Kasumi-1 (cell line): ENCODE results near the gene LAPTM5.

ENCODE experiments used
- DNase-seq, 2 experiments: peaks; one replicate each; lab custom pipeline; 2025; lab: John Stamatoyannopoulos, UW

The LAPTM5 gene

DNA sequence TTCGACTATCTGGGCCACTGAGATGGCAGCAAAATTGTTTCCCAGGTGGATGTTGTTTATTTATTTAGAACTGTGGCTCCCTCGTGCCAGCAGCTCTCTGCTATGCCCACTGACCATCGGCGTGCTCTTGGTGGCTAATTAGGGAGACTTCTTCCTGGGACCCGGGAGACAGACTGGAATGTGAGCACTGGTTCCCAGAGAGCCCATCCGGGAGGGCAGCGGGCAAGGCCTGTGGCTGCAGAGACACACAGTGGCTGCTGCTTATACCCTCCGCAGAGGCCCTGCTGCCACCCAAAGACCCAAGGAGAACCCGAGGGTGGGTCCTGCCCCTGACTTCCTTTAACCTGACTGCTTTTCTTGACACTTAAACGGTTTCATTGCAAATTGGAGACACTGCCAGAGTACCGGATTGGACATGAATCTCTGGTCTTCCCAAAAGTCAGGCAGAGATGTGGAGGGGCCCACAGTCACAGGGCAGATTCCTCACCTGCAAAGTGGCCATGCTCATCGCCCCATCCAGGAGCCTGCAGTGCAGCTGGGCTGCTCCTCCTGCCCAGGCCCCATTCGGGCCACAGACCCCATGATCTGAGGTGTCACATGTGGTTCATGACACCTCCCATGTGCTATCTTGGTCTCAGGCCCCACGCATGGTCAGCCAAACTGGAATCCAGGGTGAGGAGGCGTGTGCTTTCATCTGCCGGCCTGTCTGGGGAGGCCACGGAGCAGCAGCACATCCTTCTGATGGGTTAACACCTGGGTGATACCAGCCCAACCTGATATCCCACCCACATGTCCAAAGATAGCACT is 28.5 kb downstream of the LAPTM5 start:
- DNase-seq, result no peak

DNA sequence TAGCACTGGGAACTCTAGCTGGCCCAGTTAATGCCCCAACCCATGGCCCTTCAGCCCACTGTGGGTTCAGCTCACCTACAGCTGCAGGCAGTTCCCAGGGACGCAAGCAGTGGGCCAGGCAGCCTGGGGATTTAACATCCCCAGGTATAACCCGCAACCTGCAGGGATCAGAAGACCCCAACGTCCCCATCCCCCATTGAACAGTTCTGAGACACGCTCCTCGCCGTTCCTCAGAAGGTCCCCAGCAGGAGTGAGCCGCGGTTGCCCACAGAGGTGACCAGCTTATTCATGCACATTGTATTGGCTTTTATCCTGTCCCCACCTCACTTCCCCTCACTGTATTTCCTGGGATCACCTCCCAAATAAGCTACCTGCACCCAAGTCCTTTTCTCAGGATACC is 29.2 kb downstream of the LAPTM5 start:
- DNase-seq, result no peak

DNA sequence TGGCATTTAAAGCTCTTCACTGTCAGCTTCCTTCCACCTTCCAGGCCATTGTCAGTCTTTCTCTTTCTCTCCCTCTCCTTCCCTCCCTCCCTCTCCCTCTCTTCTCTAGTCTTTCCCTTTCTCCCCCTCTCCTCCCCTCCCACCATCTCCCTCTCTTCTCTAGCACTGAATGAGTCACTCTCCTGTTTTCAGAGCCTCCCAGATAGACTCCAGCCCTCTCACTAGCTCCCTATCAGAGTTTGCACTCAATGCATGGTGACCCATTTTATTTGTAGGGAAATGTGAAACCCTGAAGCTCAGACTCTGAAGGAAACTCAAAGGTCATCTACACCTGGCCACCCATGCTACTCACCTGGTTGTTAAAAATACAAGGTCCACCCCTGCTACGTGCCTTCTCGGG is 29.8 kb downstream of the LAPTM5 start:
- no peak for DNase-seq

DNA sequence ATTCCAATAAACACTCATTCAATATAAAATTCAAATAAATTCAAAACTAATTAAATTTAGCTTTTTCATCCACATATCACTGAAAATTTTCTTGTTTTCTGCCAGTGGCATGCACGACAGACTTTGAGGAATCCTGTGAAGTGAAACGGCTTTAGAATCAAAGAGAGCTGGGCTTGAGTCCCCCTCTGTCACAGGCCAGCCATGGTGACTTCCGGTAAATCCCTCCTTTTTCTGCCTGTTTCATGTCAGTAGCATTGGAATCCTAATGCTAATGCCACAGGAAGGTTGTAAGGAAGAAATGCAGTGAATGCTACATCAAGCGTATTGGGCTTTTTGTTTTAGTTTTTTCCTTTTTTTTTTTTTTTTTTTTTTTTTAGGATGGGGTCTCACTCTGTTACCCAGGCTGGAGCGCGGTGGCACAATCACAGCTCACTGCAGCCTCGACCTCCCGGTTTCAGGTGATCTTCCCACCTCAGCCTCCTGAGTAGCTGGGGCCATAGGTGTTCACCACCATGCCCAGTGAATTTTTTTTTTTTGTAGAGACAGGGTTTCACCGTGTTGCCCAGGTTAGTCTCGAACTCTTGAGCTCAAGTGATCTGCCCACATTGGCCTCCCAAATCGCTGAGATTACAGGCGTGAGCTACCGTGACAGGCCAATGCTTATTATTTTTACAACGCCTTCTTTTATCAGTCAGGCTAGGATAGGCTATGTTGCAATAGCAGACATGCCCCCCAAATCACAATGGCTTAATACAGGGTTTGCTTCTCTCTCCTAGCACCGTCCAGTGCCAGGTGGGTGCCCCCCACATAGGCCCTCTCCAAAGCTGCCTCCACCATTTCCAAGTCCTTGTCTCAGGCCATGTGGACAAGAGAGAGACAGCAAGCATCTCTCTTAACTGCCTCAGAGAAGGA is 30.5 kb downstream of the LAPTM5 start:
- no peak for DNase-seq

DNA sequence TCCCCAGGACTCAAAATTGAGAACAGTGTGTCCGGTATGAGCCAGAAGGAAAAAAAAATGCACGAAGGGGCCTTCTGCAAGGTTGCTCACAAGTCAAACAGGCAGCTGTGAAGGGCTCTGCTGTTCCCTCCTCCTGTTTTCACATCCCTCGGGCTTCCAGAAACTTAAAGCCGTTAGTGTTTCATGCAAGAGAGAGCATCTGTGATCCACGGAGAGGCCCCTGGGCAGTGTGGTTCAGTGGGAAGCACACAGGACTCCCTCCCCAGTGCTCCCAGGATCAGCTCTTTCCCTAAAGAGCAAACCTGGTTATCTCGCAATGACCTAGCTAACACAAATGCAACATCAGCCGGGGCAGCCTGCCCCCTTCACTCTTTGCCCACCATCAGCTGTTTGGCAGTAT is 31.3 kb downstream of the LAPTM5 start:
- DNase-seq, result no peak

DNA sequence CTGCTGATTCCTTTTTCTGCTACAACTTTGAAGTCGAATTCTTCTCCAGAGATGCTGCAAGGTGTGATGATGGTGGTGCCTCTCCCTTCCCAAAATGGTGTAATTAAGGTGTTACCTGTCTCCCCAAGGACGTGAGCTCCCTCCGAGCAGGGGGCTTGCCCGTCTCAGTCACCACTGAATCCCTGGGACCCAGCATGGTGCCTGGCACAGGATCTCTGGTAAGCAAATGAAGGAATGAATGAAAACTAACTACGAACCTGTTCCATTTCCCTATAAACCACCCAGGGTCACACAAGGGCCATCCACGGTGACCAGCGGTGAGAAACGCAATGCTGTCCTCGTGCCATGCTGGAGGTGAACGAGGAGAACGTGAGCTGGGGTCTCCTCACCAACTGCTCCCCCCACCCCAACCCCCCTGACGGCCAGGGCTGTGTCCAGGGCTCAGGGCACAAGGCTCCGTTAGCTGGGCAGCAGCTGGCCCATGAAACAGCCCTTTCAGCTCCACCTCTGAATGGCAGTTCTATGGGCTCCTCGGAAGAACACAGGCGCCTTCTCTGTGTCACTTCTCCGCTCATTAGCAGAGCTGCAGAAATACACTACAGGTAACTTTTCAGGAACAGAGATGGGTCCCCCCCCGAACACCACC is 32.0 kb downstream of the LAPTM5 start:
- no peak for DNase-seq

DNA sequence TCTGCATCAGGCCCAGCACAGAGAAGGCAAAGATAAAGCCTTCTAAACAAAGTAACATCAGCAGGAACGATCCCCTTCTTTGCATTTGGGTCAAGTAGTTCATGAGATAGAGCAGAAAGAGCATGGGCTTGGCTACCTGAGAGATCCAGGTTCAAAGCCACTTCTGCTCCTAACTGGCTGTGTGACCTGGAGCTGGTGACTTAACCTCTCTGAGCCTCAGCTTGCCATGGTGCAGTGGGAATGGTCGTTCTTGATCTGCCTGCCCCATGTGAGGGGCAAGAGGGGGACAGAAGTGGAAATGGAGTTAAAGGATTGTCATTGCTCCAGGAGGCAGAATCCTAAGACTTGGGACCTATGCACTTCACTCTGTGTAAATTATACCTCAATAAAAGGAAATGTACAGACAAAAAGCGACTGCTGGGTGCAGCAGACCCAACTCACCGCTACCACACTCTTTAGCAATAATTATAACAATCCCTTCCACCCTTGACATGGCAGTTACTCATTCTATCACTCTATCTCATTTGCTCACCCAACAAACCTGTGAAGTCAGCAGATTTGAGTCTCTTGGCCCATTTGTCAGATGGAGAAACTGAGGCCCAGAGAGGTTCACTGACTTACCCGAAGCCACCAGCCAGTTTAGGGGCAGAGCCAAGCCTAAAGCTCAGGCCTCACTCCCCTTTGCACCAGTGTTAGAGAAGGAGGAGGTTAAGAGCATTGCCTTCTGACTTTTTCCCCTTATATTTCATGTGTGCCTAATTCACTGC is 32.7 kb downstream of the LAPTM5 start:
- no peak for DNase-seq

DNA sequence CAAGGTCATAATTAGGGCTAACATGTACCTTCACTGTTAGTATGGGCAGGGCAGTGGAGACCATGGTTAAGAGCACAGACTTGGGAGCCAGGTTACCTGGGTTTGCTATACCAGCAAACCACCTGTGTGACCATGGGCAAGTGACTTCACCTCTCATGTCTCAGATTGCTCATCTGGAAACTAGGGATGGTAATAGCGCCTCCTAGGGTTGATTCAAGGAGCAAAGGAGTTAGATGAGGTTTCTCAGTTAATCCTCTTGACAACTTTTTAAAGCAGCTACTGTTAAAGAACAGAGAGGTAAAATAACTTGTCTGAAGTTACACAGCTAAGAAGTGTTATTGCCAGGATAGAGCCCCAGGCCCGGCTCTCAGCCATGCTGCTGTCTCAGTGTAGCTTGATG is 33.4 kb downstream of the LAPTM5 start:
- DNase-seq, result peak in 1 of 2 experiments; percentile 13

DNA sequence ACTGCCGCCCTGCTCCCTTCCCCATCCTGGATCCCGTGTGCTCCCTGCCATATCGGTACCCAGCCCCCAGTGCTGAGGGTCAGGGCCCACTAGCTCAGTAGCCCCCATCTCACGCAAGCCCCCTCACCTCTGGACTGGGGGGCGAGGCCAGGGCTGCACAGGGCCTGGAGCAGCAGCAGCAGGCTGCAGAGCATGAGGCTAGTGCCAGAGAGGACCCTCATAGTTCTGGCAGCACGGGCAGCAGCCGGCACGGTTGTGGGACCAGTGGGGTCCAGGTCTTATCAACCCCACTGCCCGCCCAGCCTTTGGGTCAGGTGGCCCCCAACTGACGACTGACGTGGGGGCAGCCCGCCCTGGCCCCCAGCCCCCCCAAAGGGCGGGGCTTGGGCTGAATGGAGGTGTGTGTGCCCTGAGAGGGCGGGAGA is 34.2 kb downstream of the LAPTM5 start, which contains the start of gene MATN1:
Gene MATN1, minus strand, starts transcription at position 255 of the 425 bp plus-strand sequence. Its CDS starts 34 bp downstream, at position 221.
- no peak for DNase-seq

DNA sequence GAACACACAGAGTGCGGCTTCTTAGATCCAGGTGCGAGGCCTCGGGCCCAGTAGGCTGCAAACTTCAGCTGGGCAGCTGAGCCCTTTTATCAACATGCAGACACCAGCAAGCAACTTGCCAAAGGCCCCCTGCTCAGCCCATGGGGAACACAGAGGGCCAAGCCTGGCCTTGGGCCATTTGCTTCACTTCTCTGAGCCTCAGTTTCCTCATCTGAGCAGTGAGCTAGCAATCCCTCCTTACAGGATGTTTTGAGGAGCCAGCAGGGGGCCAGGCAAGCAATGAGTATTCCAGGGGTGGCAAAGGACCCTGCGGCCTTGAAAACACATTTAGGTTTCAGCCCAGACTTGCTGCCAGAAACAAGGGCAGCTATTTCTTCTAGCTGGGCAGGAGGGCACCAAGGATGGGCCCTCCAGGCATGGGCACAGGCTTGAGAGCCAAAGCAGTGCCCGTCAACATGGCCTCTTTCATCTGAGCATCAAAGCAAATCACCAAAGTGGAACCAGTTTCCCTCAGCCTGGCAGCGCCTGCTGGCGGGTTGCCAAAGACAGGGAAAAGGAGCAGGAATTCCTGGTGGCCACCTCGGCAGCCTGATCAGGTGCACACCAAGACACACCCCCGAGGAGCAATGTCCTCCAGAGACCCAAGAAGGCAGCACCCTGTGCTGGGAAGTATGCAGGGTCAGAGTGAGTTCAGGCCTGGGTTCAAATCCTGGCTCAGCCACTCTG is 35.6 kb downstream of the LAPTM5 start:
- no peak for DNase-seq

DNA sequence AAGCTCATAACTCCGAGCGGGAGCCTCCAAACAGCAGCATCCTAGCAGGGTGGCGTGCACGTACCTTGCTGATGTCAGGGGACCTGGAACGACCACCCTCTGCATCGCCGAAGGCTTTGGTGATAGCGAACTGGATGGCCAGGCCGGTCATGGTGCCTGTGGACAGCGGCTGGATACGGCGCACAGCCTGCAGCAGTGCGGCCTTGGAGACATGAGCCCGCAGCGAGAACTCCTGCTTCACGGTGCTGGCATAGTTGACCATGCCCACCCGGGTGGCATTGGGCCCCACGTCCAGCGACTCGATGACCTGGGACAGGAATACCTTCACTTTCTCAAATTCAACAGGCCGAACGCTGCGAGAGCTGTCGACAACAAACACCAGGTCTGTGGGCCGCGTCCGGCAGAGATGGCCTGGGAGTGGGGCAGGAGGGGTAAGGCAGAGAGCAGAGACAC is 36.2 kb downstream of the LAPTM5 start:
- no peak for DNase-seq

DNA sequence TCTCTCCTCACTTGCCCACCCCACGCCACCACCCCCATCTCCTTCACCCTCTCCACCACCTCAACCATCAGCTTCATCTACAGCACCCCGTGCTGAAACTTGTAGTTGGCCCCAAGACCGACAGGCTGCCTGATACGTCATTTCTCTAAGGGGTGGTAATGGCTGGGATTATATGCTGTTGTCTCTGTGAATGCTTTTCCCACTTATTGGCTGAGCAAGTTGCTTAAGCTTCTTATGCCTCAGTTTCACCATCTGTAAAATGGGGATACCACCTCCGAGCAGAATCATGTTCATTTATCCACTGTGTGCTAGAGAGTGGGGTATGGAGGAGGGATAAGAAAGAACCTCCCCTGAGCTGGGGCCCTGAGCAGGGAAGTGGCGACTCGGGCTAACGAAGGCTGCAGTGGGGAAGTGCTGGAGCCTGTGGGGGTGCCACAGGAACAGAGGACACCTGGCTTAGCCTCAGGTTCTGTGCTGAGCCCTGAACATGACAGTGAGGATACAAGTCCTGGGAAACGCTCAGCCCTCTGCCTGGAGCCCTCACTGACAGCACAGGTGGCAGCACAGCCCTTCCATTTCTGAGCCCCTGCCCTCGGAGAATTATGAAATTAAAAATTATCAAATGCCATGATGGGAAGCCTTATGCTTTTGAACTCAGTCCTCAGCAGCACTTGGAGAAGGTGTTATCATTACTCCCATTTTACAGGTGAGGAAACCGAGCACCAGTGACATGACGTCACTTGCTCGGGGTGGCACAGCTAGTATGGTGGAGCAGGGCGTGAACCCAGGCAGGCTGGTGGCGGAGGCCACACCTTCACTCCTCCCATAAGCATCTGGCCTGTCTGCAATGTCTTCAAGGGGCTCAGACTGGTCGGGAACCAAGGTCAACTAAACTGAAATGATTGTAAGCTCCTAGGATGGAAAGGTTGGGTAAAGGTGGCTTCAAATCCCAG is 37.0 kb downstream of the LAPTM5 start:
- DNase-seq, result no peak

DNA sequence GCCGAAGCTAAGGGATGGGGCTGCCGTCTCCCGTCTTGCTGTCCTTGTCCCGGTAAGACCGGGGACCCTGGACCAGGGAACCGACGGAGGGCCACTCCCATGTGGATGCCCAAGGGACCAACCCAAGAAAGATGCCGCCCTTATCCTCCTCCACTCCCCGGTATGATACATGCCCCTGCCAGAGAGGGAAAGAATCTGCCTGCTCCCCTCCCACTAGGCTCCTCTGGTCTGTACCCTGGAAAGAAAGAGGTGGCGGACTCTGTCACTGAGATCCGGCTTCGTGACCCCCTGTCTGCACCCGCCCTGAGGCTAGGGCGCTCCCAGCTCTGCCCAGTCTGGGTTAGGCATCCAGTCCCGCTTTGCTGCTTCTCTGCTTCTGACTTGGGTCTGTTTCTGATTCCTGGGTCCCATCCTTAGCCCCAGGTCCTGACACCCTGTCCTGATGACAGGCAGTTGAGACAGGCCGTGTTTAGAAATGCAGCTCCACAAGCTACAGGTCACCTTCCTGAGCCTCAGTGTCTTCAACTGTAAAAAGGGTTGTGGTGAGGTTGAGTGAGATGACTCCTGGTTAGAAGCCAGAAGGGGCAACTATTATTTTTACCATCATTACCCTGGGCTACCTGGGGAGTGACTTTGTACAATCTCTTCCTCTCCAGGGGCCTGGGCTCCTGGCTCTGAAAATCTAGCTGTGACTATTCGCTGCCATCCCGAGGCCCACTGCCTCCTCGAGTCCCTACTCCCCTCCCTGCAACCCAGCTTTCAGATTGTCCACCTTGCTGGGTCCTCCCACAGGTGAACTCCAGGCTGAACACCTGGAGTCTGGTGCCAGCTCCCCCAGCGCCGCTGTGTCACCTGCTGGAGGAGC is 37.9 kb downstream of the LAPTM5 start:
- DNase-seq, result peak; percentile 53 to 60

DNA sequence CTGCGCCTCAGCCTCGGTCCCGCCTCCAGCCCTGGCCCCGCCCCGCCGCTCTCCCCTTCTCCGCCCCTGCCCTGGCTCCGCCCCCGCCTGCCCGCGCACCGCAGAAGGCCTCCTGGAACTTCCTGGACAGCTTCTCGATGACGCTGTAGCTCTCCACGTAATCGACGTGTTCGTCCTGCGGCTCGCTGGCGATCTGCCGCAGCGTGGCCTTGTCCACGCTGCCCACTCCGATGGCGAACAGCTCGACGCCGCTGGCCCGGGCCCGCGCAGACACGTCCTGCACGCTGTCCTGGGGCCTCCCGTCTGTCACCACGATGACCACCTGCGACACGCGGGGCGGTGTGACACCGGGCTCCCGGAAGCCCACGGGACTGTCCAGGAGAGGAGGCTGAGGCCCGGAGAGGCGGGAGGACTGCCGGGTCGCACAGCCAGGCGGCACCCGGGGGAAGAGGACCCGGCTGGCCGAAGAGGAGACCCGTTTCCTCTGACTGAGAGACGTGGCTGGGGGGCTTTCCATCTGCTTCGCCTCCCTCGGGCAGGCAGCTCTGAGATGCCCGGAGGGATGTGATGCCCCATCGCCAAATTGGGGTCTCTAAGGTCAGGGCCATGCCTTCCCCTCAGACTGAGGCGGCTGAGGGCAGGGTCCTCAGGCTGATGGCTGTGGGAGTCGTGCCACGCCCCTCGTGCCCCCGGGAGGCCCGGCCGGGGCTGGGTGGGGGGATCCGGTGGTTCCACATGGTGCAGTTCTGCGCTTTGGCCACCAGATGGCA is 38.8 kb downstream of the LAPTM5 start:
- DNase-seq, result peak; percentile 96

DNA sequence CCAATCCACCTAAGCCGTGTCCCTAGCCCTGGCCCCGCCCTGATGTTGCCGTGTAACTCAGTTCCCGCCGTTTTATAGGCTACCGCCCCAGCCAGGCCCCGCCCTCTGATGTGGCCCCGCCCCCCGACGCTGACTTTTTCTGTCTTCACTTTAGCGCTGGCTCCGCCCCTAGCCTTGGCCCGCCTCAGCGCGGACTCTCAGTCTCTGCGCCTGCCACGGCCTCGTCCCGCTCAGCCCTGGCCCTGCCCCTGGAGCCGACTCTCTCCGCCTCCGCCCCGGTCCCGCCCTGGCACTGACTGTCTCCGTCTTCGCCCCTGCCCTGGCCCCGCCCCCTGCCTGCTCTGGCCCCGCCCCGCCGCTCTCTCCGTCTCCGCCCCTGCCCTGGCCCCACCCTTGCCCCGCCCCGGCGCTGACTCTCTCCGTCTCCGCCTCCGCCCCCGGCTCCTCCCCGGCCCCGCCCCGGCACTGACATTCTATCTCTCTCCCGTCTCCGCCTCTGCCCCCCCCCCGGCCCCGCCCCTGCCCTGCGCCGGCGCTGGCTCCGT is 39.4 kb downstream of the LAPTM5 start:
- DNase-seq, result peak; percentile 96

DNA sequence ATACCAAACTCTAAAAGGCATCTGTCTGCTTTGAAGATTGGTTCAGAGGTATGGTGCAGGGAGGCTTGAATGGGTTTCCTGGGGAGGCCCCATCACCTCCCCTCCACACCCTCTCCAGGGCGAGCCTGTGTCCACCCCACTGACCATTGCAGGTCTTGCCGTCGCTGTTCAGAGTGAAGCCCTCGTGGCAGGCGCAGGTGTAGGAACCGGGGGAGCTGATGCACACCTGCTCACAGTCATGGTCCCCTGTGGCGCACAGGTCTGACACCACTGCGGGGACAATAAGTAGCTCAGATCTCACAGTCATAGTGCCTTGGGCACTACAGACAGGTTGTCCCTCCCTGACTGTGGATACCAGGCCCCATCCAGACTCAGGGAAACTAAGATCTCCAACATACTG is 40.9 kb downstream of the LAPTM5 start:
- no peak for DNase-seq

DNA sequence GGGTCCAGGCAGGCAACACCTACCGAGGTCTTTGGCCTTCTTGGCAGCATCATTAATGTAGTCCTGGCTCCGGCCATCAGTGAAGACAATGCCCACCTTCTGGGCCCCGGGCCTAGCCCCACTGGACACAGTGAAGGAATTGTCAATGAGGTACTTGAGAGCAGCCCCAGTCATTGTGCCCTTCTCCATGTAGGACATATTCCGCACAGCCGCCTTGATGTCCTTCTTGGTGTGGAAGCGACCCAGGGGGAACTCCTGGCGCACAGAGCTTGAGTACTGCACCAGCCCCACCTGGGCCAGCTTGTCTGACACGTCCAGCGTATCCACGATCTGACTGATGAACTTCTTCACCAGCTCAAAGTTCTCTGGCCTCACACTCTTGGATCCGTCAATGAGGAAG is 41.7 kb downstream of the LAPTM5 start:
- DNase-seq, result no peak

DNA sequence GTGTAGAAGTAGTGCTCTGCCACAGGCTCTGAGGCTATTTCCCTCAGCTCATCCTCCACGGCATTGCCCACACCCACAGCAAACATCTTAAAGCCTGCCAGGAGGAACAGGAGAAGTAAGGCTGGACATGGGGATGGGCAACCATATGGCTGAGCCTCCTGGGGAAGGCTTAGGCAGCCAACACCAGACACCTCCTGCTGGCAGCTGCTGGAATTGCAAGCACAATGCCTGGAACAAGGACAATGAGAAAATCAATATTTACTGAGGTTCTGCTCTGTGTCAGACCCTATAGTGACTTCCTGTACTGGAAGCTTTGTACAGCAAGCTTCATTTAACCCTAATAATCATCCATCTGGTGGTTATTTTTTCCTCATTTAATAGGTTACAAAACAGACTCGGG is 42.4 kb downstream of the LAPTM5 start:
- DNase-seq, result peak in 1 of 2 experiments; percentile 21
